SK-MEL-5 (cell line): ENCODE measurements around the gene ULK2. TPM values are rescaled to one million over a fixed set of nuclear protein-coding genes. Genes with fewer than 3 reads are reported as not detected.
"Not testable (repeated sequence)": the region's sequence is repeated elsewhere in the genome, so short reads cannot be mapped to it uniquely, and the experiment has no call there.

Source experiments
- DNase-seq: peaks from one replicate; pipeline ENCODE4 v3.0.0-alpha.2; 2016; ENCODE audit warnings: low read depth, low spot score
- in situ Hi-C: cut with HindIII; loops from 2 replicates; pipeline ENCODE4 v1.10.0; 2016; ENCODE audit warnings: low sequenced_read_pairs, high pct_unique_total_duplicates, low pct_unique_long_range_greater_than_20kb
- polyA plus RNA-seq, 2 experiments: library from polyadenylated mRNA; depleted of rRNA; stranded (reverse); fragments of >200 nt; gene quantifications; 2 replicates each; pipeline ENCODE4 v1.2.3, GENCODE V29; 2015
- total RNA-seq: library from RNA; depleted of rRNA; stranded (reverse); fragments of >200 nt; shearing (Covaris generic); gene quantifications from 2 replicates; pipeline ENCODE4 v1.2.3, GENCODE V29; 2014; rRNA removed

ULK2 gene
- total RNA-seq: 6.5 and 7.6 TPM in 2 replicates
- polyA plus RNA-seq (2015; cell fraction: cytosol; rRNA removed): 3.7 and 6.5 TPM in 2 replicates
- polyA plus RNA-seq (2015; cell fraction: nucleus; rRNA removed): 11.0 and 14.0 TPM in 2 replicates

DNA sequence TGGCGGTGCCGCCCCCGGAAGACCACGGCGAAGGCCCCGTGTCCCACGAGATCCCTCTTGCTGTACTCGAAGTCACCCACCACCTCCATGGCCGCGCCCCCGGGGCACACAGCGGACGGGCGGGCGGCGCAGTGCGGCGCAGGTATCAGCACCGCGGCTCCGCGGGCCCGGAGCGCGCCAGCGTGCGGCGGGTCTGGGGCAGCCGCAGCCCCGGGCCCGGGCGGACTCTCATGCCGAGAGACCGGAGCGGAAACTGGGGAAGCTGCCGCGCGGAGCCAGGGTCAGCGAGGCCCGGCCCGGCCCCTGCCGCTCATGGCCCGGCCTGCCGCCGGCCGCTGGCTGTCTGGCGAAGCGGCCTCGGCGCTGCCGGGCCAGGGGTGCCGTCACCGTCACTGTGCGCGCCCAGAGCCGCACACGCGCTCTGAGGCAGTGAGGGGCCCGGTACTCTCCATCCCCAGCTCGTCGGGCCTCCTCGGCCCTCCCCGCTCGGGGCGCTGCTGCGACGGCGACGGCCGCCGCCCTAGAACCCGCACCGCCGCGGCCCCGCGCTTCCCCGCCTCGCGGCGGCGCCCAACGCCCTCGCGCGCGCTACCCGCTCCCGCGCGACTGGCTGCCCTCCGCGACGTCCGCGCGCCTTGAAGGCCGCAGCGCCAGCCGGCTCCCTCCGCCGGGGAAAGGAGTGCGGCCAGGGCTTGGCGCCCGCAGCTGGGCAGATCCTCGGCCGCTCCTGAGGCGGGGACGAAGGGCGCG, at the start of gene ULK2:
TSS of gene ULK2 (minus strand) at position 608 of the 750 bp plus-strand sequence. CDS start at position 89, 519 bp downstream.
- DNase-seq: no peak
- in situ Hi-C loops: no loop called here

DNA sequence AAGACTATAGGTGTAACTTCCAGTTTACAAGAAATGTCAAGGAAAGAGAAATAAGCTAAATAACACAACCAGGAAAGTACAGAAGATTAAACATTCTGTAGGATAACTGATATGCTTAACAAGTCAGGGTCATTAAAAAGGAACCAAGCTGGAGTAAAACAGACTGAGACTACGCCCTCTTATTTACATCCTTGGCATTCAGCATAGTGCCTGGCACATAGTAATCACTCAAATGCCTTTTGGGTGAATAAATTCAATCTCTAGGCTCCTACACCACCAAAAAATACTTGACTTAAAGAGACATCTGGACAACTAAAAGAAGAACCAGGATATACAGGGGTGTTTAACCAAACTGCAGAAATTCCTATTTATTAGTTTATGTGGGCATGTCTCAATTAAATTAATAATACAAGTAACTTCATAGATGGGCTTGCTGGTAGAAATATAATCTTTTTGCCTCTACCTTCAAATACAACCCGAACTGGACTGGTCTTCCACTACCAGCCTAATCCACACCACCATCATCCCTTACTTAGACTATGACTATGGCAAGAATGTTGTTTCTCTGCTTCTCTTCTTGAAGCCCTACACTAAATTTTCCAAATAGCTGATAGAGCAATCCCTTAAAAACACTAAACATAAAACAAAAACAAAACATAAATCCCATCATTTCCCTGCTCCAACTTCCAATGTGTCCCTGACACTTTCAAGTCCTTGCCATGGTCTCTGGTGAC, 47.7 kb upstream of the ULK2 start:
- no peak for DNase-seq
- in situ Hi-C loops: no loop called here

DNA sequence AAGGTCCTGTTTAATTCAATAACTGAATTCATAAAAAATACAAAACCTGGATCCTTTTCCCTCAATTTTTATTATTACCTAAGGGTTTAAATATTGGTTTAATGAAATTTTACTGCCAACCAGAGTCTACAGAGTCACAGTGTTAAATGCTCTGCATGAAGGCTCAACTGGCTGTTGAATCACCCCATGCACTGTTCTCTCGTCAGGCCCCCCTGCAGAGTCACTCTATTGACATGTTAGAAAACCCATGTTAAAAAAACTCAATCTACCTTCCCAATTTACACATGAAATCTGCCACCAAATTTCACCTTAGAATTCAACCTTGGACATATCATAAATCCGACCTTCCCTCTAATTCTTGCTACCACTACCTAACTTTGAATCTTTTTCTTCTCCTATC, 43.3 kb upstream of the ULK2 start:
- no peak for DNase-seq
- in situ Hi-C loops: no loop called here

DNA sequence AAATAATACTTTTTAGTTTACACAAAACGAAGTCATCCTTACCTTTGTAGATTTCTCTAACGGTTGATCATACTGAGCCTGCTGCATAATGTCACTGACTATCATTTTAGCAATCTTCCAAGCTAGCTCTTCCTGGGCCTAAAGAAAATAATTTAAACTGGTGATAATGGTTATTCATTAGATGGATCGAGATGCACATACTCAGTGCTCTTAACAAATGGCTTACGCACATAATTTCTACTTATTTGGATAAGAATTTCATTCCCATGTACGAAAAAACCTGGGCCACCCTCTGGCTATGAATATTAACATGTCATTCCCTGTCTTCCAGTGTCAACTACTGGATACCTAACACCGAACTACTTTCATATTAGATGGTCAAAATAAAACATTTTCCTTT, 41.4 kb upstream of the ULK2 start:
- no peak for DNase-seq
- in situ Hi-C loops: no loop called here

DNA sequence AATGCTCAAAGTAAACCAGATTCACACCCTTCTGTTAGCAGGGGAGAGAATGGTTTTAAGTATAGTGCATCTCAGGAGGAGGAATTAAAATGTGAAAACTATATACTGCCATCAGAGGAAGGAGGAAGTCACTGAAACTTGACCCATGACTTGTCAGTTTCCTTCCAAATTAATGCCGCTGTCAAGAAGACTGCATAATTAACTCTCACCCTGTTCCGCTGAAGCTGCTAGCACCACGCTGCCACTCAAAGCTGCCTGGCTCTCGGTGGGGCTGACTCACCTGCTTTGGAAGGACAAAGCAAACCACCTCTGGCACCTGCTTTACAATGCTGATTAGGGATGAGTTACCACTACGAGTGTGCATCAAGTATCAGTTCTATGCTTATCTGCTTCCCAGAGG, 37.8 kb upstream of the ULK2 start:
- DNase-seq: no peak
- in situ Hi-C loops: no loop called here

DNA sequence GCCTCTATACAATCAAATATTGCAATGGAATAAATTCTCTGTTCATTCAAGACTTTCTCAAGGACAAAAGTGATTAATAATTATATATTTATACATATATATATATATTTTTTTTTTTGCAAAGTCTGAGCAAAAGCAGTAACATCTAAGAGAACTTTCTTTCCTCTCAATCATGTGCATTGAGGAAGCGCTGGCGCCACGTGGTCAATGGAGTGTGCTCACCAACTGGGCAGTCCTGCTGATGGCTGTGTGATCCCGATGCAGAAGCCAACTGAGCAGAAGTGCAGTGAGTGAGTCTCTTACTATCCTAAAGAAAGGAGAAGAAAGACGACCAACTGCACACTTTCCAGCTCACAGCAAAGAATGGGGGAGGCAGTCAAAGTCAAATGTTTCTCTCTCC, 37.2 kb upstream of the ULK2 start:
- in situ Hi-C loops: no loop called here
- no peak for DNase-seq

DNA sequence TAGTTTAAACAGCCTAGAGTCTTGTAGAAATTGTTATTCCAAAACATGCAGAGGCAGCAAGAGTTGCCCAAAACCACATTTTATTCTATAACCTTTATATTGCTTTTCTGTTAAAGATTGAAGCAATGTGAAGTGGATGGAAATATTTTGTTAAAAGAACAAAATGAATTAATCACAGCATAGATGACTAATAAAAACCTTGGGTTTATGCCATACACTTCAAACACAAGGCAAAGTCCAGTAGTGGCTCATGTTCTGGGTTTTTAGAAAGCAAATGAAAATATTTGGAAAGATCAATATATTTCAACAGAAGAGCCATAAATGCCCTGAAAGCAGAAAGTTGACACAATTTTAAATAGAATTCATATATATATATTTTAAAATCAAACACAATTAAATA, 36.7 kb upstream of the ULK2 start:
- in situ Hi-C loops: no loop called here
- DNase-seq: no peak

DNA sequence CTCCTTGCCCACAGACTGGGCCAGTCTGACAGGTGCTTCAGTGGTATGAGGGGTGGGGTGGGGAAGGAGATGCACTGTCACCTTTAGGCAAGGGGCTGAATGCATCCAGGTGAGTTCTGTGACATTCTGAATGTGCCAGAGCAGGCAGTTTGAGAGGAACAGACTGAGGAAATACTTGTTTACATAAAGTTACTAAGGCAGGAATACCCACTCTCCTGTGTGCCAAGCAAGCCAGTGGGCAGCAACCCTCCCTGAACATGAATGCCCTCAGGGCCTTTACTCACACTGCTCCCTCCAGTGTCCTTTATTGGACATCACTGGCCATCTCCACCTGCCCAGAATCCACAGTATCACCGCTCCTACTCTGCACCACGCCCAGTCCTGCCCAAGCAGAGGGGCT, 33.1 kb upstream of the ULK2 start:
- DNase-seq: no peak
- in situ Hi-C loops: no loop called here

DNA sequence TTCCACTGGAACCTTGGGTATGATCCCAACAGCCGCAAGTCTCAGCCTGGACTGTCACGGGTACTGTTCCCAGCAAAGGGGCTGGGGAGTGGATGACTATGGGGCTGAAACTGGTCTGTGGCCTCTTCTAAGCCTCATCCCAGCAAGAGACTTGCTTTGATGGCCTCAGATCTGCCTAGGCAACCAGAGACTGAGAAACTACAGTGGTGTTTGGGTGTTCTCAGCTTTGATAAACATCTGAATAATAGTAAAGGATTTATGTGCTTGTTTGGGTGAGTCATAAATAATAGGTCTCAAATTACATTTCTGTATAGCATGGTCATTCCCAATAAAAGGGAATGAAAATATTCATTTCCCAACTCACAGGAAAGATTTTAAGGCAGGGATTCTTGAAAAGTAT, 30.2 kb upstream of the ULK2 start:
- in situ Hi-C loops: no loop called here

DNA sequence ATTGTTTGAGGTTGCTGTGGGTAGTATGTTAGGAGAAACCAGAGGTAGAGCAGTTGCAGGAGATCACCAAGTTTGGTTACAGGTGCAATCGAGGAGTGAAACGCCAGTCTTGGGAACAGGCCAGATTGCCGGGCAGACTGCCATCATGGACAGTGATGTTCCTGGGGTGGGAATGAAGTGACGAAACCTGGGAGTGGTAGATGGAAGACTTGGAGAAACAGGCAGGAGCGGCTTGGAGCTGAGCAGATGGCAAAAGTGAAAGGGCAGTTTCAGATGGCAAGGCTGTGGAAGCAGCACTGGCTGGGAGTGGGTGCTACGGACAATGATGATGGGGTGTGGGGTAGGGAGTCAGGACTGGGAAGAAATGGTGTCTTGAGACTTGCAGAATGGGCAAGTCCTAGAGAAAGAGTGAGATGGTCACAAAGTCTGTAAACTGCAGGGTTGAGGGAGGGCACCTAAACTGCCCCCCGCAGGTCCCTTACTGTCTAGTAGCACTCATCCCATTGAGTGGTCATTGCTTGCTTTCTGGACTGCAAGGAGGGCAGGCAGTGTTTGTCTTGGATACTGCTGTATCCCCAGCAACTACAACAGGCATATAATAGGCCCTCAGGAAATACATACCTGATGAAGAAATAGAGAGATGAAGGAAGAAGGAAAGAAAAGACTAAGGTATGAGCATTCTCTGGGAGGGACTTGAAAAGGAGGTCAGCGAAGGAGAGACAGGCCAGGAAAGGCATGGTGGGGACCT, 29.5 kb upstream of the ULK2 start:
- DNase-seq: no peak
- in situ Hi-C loops: no loop called here

More for the DNA sequence above, 30.2 kb upstream of the ULK2 start:
- no peak for DNase-seq

DNA sequence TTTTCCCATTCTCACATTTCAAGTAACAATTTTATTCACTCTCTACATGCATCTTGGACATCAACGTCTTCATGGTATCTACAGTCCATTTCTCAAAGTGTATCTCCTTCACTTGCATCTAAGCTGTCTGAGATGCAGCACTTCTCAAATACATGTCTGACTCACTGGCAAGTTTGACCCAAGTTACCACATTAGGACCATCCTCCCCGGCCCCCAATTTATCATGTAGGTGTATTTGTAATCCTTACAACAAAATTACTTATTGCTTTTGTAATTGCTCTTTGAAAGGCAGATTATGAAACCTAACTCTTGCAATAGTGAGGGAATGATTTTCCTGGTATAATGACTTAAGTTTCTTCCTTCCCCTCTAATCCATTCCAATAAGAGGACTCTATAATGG, 28.9 kb upstream of the ULK2 start:
- in situ Hi-C loops: no loop called here
- DNase-seq: no peak

DNA sequence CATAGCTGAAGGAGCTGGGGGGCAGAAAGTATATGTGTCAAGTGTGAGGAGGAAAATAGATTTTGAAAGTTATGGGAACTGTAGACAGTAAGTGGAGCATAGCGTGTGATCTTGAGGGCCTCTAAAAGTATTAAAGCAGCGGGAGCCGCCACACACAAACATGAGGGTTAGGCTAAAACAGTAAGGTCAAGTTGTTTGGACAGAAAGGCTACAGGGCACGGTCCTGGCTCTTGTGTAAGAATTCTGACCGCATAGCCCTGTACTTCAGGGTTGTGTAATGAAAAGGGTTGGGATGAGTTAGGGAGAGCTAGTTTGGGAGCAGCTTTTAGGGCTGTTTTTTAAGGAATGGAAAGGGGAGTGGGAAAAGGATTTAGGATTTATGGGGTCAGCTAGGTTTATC, 22.8 kb upstream of the ULK2 start:
- DNase-seq, in situ Hi-C loops: not testable (repeated sequence)

DNA sequence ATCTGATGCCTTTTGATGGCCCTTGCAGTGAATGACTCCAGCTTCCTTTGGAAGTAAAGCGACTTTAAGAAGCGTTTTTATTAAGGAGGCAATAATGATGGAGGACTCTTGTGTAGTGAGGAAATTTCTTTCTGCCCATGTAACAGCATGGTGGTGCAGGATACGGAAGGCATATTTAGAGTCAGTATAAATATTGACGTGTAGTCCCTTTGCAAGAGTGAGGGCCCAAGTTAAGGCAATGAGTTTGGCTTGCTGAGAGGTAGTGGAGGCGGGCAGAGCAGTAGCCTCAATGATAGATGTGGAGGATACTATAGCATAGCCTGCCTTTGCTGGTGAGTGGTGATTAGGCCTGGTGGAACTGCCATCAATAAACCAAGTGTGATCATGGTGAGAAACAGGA, 22.3 kb upstream of the ULK2 start:
- in situ Hi-C loops: not testable (repeated sequence)

DNA sequence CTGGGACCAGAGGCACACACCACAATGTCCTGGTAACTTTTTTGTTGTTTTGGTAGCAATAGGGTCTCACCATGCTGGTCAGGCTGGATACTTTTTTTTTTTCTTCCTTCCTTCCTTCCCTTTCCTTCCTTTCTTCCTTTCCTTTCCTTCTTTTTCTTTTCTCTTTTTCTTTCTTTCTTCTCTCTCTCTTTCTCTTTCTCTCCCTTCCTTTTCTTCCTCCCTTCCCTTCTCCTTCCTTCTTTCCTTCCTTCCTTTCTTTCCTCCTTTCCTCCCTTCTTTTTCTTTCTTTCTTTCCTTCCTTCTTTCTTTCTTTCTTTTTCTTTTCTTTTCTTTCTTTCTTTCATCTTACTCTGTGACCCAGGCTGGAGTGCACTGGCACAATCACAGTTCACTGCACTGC, 18.4 kb upstream of the ULK2 start:
- in situ Hi-C loops: no loop called here
- DNase-seq: no peak

More for the DNA sequence above, 22.3 kb upstream of the ULK2 start:
- DNase-seq: not testable (repeated sequence)

DNA sequence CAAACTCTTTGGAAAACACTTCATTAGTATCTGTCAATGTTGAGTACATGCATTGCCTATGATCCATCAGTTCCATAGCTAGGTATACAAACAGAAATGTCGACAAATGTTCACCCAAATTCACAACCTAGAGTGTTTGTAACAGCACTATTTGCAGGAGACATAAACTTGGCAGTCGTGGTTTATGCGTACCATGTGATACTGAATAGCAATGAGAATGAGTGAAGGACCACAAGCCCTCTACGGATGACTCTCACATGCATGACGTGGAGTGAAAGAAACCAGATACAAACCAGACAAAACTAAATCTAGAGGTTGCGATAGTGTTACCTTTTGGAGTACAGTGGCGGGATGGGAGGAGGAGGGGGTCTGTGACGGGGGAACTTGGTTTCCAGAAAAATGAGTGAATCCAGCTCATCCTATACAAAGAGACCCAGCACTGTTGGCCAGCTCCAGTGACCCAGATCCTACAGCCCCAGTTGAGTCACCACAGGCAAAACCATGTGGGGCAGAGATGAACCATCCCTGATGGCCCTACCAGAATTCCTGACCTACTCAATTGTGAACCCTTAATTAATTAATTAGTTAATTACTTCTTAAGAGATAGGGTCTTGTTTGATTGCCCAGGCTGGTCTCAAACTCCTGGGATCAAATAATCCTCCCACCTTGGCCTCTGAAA, 15.9 kb upstream of the ULK2 start:
- in situ Hi-C loops: no loop called here
- no peak for DNase-seq

DNA sequence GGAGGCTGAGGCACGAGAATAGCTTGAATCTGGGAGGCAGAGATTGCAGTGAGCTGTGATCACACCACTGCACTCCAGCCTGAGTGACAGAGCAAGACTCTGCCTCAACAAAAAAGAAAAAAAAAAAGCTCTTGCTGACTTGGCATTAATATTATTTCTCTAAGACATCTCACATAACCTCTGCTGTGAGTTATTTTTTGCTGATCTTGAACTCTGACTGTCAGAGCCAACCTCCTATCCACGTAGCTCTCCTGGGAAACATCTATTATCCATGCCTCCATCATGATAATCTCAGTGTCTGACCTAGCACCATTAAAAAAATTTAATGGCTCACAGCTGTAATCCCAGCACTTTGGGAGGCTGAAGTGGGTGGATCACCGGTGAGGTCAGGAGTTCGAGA, 12.7 kb upstream of the ULK2 start:
- in situ Hi-C loops: no loop called here

DNA sequence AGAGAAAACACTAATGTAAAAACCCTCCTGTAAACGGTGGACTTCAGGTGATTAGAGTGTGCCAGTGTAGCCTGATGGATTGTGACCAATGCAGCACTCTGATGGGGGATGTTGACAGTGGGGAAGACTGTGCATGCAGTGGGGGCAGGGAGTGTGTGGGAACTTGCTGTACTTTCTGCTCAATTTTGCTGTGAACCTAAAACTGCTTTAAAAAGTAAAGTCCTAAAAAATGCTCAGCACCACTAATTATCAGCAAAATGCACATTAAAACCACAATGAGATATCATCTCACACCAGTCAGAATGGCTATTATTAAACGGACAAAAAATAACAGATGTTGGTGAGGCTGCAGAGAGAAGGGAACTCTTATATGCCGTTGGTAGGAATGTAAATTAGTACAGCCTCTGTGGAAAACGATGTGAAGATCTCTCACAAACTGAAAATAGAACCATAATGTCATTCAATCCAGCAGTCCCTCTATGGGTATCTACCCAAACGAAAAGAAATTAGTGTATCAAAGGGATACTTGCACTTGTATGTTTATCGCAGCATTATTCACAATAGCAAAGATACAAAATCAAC, 9.7 kb upstream of the ULK2 start:
- in situ Hi-C loops: no loop called here
- no peak for DNase-seq

More for the DNA sequence above, 12.7 kb upstream of the ULK2 start:
- DNase-seq: no peak
